Retinal pigment epithelial cell (primary cell): ENCODE data around the gene ANKRD50.

Experiments
- DNase-seq: peaks from one replicate; pipeline ENCODE4 v3.0.0-alpha.2; 2010; ENCODE audit warnings: low read depth
- H3K4me3 ChIP-seq: 2 replicates; pipeline ENCODE4 v1.5.1; 2011; ENCODE audit warnings: mild to moderate bottlenecking, low read length, control low read depth, moderate library complexity
- CTCF ChIP-seq: conservative IDR thresholded peaks from 2 replicates; pipeline ENCODE4 v1.5.1; 2011; ENCODE audit warnings: low read depth, low read length, control low read depth, inconsistent platforms

ANKRD50 gene

GRCh38 chr4:124710015-124710741 is 2.4 kb downstream of the ANKRD50 start:
- peak overlapping the region; percentile 80 for H3K4me3 ChIP-seq
- DNase-seq: no peak
- TF ChIP-seq CTCF: no peak

- no peak for DNase-seq
- TF ChIP-seq CTCF: no peak
- H3K4me3 ChIP-seq: peak overlapping the region; percentile 80
Measured at GRCh38 chr4:124708517-124709300, 3.8 kb downstream of the ANKRD50 start.

- no peak for DNase-seq
- TF ChIP-seq CTCF: no peak
- H3K4me3 ChIP-seq: no peak overlapping the region
Measured at GRCh38 chr4:124705393-124705792, 7.1 kb downstream of the ANKRD50 start.

GRCh38 chr4:124703154-124703553 is 9.4 kb downstream of the ANKRD50 start:
- TF ChIP-seq CTCF: no peak
- no peak for DNase-seq

GRCh38 chr4:124697441-124697840 is 15.1 kb downstream of the ANKRD50 start:
- H3K4me3 ChIP-seq: no peak overlapping the region
- no peak for DNase-seq
- no peak for TF ChIP-seq CTCF

More at GRCh38 chr4:124703154-124703553, 9.4 kb downstream of the ANKRD50 start:
- H3K4me3 ChIP-seq: no peak overlapping the region

- no peak for DNase-seq
- no peak for TF ChIP-seq CTCF
- no peak overlapping the region for H3K4me3 ChIP-seq
Measured at GRCh38 chr4:124696182-124696581, 16.4 kb downstream of the ANKRD50 start.
